Lower leg skin (tissue), 4 donors: ENCODE measurements around the gene CCDC167. TPM values are rescaled to one million over a fixed set of nuclear protein-coding genes. Genes with fewer than 3 reads are reported as not detected.

ENCODE experiments used
- DNase-seq, 2 donors: peaks; one replicate each; pipeline ENCODE4 v3.0.0-alpha.2; 2019; ENCODE audit warnings: low spot score in 2 of 2
- H3K4me3 ChIP-seq: fragments of 200-600 bp; sonication (generic); 2 replicates; pipeline ENCODE4 v1.5.1; 2017; ENCODE audit warnings: mild to moderate bottlenecking, low read depth; ENCODE audit not compliant: poor library complexity, severe bottlenecking
- POLR2A ChIP-seq, 2 donors: fragments of 450-650 bp; IDR thresholded peaks; one replicate each; pipeline ENCODE4 v1.6.1; 2016 to 2017; ENCODE audit warnings: antibody characterized with exemption in 2 of 2, mild to moderate bottlenecking in 1 of 2, moderate library complexity in 1 of 2
- WGBS, 2 donors: methylation state at CpG; one replicate each; pipeline ENCODE4 v1.1.5; 2018; 5-methylcytosine and 5-hydroxymethylcytosine counted together
- intact Hi-C: fragments of 100-400 bp; cut with DNase I; formaldehyde crosslinking; loops from one replicate; pipeline ENCODE4 v1.15.0; 2023; ENCODE audit warnings: low total_unique reads
- total RNA-seq, 4 donors: library from RNA; depleted of rRNA; stranded (reverse); fragments of >200 nt; gene quantifications; one replicate each; pipeline ENCODE4 v1.1.0, GENCODE V29; 2016
- TF ChIP-seq, protein P1 (sequence below), 3 donors: fragments of 450-650 bp; IDR thresholded peaks; one replicate each; pipeline ENCODE4 v1.5.1; 2016; ENCODE audit warnings: antibody characterized with exemption in 3 of 3, mild to moderate bottlenecking in 3 of 3, moderate library complexity in 2 of 3

The CCDC167 gene
- total RNA-seq, 4 donors from 2014 or later = 11.8 to 21.8 (median 14.5) TPM

DNA sequence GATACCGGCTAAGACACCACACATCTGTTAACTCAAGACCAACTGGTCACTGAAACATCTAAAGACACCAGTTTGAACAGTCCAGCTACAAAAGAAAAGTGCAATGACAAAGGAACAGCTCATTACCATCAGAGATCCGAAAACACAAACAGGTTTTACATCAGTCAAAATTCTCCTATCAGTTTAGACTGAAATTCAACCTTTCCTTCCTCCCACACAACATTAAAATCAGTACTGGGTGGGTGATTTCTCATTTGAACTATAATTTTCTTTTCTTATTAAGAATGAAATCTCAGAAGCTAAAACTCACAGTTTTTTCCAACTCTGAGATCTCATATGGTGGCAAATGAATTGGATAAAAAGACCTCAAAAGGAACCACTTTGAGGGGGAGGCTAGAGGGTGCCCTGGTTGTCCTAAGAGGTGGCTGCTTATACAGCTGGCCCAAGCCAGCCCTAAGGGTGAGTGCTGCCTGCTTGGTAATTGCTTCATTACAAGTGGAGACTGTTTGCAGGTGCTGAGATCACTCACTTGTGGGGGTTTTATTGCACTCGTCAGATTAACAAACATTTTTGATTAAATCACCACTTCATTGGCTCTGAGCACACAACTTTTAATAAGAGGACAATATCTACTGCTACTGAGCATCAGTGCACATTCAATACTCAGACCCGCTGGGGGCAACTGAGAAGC, 4.3 kb downstream of the CCDC167 start:
- DNase-seq = no peak
- 89% methylated on average over 4 of the region's 4 CpGs for WGBS, 2 donors
- H3K4me3 ChIP-seq = no peak overlapping the region
- TF ChIP-seq, protein P1, sequence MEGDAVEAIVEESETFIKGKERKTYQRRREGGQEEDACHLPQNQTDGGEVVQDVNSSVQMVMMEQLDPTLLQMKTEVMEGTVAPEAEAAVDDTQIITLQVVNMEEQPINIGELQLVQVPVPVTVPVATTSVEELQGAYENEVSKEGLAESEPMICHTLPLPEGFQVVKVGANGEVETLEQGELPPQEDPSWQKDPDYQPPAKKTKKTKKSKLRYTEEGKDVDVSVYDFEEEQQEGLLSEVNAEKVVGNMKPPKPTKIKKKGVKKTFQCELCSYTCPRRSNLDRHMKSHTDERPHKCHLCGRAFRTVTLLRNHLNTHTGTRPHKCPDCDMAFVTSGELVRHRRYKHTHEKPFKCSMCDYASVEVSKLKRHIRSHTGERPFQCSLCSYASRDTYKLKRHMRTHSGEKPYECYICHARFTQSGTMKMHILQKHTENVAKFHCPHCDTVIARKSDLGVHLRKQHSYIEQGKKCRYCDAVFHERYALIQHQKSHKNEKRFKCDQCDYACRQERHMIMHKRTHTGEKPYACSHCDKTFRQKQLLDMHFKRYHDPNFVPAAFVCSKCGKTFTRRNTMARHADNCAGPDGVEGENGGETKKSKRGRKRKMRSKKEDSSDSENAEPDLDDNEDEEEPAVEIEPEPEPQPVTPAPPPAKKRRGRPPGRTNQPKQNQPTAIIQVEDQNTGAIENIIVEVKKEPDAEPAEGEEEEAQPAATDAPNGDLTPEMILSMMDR (IDR thresholded peaks at IDR 0.05) = no peak
- no peak for TF ChIP-seq POLR2A (IDR thresholded peaks at IDR 0.05)
- intact Hi-C loops = no loop called here

DNA sequence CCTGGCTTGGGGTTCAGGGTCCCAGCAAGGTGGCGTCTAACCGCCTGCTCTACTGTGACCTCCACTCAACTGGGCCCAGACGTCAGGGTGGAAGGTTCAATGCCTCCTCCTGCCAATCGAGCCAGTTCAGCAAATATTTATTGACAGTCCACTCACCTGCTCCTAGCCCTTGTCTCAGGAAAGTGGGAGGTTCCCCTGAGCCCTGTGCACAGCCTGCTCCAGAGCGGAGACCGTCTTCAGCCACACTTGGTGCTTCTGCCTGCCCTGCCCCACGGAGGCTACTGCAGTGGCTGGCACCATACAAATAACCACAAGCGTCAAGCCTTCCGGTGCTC, 6.1 kb downstream of the CCDC167 start:
- WGBS, 2 donors = 80 to 83% methylated on average over 9 of the region's 9 CpGs
- H3K4me3 ChIP-seq = no peak overlapping the region
- no peak for DNase-seq
- TF ChIP-seq POLR2A (IDR thresholded peaks at IDR 0.05) = no peak
- TF ChIP-seq, protein P1 (IDR thresholded peaks at IDR 0.05) = no peak
- intact Hi-C loops = loop anchor here (5.0 kb wide), 1 partner anchor 199 kb away; no protein-coding TSS in a partner anchor

DNA sequence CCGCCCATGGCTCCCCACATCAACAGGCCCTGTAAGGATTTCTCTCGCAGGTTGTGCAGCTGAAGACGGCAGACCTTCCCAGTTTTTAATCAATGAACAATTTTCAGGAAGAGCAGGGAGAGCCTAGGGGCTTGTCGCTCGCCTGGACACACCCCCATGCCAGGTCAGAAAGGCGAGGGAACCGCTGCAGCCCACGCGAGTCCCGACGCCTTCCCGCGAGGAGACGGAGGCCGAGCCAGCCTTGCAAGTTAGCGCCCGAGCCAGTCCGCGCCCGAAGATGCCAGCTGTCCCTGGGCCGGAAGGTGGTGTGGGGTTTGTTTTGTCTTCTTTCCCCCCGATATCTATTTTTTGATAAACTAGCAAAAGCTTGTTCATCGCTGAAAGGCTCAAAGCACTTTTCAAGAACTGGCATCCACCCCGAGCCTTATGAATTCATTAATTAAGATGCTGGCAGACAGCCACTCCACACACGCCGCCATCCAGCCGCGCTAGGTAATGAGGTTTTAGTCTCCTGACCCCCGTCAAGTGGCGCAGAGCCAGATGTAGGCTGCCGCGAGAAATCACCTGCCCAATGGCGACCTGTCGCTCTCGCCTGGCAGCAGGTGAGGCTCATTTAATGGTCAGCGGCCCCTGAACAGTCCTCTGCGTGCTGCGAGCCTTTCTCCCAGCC, 6.6 kb downstream of the CCDC167 start:
- H3K4me3 ChIP-seq = no peak overlapping the region
- intact Hi-C loops = loop anchor here (5.0 kb wide), 1 partner anchor 199 kb away; no protein-coding TSS in a partner anchor
- 50 to 52% methylated on average over 38 of the region's 38 CpGs for WGBS, 2 donors
- DNase-seq = no peak
- no peak for TF ChIP-seq POLR2A (IDR thresholded peaks at IDR 0.05)
- TF ChIP-seq, protein P1 (IDR thresholded peaks at IDR 0.05) = no peak

DNA sequence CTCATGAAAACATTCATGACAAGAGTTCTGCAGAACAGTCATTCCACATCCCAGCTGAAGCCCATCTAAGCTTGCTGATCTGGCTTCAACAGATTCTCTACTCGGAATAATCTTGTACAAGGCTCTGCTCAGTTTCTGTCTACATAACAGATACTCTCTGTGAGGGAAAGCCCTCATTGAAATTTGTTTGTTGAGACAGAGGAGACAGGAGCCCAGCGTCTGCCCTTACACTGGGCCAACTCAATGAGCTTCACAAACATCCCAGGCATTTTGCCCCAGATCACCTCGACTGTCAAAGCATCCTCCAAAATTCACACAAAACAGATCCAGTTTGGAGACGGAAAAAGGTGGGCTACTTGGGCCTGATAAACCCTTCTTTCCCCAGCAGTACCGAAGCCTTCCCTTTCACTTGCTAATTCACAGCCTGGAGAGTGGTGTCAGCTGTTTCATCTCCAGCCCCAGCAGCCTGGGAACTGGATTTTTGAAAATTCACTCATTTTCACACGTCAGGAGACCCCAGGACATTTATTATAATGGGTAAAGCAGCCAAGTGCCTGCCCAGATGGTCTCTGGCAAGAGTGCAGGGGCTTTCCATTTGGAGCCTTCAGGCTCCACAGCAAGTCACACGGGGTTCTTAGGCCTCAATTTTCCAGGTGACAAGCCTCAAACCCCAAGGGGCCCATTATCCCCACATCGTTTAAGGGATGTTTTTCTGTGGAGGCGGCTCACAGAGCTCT, 7.3 kb downstream of the CCDC167 start:
- intact Hi-C loops = loop anchor here (5.0 kb wide), 1 partner anchor 200 kb away; no protein-coding TSS in a partner anchor
- no peak overlapping the region for H3K4me3 ChIP-seq
- no peak for DNase-seq
- 51 to 58% methylated on average over 9 of the region's 9 CpGs for WGBS, 2 donors
- TF ChIP-seq, protein P1 (IDR thresholded peaks at IDR 0.05) = no peak
- no peak for TF ChIP-seq POLR2A (IDR thresholded peaks at IDR 0.05)

DNA sequence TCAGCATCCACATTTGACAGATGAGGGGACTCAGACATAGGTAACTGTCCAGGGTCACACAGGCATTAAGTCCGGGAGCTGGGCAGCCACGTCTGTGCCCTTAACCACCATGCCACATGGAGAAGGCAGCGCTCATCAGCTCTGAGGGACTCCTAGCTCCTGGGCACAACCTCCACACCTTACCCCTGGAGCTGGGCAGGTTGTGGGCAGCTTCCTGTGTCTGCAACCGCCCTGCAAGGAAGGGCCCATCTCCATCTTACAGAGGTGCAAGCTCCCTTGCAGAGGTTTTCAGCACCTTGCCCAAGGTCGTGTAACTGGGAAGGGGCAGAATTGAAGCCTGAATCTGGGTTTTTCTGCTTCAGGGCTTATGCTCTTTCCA, 7.9 kb downstream of the CCDC167 start:
- TF ChIP-seq POLR2A (IDR thresholded peaks at IDR 0.05) = no peak
- TF ChIP-seq, protein P1 (IDR thresholded peaks at IDR 0.05) = no peak
- no peak for DNase-seq
- H3K4me3 ChIP-seq = no peak overlapping the region
- 76 to 84% methylated on average over 5 of the region's 5 CpGs for WGBS, 2 donors
- intact Hi-C loops = loop anchor here (5.0 kb wide), 1 partner anchor 200 kb away; no protein-coding TSS in a partner anchor
